ENCODE data around the gene ARPP19.
A peak's percentile ranks its signal among the peaks of the same experiment; 100 is the strongest.

Gene ARPP19

DNA sequence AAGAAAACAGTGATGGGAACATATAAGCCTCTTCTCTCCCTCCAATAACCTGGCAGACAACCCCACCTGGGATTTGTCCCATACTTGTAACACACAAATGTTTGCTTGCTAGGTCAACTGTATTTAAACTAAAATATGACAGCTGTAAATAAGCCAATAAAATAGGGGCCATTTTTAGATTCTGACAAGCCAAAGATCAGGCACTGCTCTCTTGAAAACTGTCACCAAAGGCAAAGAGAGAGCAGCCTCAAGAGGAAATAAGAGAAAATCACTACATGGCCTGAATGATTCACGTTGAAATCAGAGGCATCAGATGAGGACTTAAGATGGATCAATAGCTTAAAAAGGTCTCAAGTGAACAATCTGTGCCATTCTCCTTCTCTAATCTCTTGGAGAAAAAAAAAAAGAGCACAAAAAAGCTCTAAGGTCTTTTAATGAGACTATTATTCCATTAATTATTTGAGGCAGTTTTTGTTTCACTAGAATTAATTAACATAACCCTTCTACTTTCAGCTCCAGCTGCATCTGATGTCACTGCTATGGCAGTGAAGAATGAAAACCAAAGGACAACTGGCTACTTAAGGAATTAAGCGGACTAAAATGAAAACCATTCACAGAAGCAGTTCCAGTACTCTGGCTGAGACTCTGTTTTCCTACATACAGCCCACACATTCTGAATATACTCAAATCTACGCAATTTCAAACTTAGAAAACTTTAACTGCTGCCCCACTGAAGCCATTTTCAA is 59.2 kb downstream of the ARPP19 start:
- DNase-seq: no peak

DNA sequence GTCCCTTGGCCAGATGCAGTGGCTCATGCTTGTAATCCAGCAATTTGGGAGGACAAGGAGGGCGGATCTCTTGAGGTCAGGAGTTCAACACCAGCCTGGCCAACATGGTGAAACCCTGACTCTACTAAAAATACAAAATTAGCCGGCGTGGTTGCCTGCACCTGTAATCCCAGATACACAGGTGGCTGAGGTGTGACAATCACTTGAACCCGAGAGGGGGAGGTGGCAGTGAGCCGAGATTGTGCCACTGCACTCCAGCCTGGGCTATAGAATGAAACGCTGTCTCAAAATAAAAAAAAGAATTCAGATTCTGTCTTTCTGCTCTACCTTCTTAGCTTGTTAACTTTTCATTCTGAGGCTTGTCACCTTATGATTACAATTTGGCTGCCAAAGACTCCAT is 62.3 kb downstream of the ARPP19 start:
- no peak for DNase-seq

DNA sequence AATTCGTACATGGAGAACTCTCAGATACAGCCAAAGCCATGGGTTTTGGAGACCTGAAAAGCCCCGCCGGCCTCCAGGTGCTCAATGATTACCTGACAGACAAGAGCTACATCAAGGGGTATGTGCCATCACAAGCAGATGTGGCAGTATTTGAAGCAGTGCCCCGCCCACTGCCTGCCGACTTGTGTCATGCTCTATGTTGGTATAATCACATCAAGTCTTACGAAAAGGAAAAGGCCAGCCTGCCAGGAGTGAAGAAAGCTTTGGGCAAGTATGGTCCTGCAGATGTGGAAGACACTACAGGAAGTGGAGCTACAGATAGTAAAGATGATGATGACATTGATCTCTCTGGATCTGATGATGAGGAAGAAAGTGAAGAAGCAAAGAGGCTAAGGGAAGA is 63.7 kb downstream of the ARPP19 start:
- no peak for DNase-seq

DNA sequence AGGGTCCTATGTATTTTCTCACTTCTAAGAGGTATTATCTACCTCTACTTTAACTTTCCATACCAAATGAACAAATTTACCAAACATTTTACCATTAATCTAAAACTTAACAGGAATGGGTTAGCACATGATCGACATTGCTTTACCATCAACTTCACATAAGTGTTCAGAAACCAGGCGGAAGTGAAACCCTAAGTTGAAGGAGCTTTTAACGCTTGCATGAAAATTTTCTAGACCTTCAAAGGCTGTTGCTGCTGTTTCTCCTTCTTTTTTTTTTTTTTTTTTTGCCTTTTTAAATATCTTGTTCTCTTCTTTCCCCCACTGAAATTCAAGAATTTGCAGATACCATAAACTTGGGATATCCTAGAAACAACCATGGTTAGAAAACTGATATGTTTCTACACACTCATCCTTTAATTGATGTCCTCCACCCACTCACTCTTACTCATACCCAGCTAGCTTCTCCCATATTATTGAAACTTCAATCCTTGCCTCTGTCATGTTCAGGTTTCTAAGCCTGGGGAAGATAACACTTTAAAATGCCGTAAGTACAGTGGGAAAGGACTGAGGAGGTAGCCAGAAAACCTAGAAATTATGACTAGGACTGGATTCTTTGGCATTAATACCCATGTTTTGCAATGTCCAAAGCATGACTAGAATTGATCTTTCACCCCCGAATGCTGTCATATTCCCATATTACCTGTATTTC is 64.9 kb downstream of the ARPP19 start:
- peak; percentile 26 for DNase-seq

DNA sequence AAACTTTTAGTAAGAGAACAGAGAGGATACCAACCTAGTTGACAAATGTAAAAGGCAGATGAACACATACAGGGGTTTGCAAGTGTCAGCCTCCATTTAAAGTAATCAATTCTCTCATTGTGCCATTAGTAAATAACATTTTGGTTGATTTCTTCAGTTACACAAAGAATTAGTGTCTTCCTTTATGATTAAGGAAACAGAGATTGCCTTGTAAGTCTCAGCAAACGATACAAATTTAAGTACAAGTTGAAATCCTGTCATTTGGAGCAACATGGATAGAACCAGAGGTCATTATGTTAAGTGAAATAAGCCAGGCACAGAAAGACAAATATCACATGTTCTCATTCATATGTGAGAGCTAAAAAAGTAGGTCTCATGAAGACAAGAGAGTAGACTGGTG is 66.2 kb downstream of the ARPP19 start:
- no peak for DNase-seq

DNA sequence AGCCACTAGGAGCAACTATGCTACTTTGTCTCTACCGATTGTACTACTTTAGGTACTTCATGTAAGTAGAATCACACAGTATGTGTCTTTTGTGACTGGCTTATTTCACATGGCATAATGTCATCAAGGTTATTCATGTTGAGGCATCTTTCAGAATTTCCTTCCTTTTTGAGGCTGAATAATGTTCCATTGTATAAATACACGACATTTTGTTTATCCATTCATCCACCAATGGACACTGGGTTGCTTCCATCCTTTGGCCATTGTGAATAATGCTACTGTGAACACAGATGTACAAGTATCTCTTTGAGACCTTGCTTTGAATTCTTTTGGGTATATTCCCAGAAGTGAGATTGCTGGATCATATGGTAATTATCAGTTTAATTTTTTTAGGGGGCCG is 69.3 kb downstream of the ARPP19 start:
- no peak for DNase-seq

DNA sequence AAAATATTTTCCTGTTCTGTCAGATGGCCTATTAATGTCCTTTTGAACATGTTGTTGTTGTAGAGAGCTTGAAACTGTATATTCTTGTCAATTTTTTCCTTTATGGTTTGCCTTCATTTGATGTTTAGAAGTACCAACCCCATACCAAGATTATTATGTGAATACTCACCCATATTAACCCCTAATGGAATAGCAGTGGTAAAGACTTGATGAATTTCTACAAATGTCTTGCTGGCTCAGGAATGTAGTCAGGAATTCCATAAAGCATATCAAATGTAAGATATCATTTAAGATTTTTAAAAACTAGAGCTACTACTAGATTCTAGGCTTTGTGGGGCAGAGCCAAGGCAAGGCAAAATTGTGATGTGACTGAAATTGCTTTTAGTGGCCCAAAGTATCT is 70.1 kb downstream of the ARPP19 start:
- DNase-seq: peak; percentile 26
